Spleen (tissue), 11 donors: ENCODE results near the gene FNDC5. TPM values are rescaled to one million over a fixed set of nuclear protein-coding genes. Genes with fewer than 3 reads are reported as not detected.

Source experiments
- DNase-seq: peaks from one replicate; pipeline ENCODE4 v3.0.0-alpha.2; 2020
- H3K27ac ChIP-seq, 8 donors: fragments of 200-600 bp; sonication (generic) in 7 of 8; 1 replicate in 4 of 8; 2 replicates in 4 of 8; pipeline versions ENCODE4 v1.5.0 to v1.8.0; 2016 to 2021; ENCODE audit warnings: inconsistent platforms in 4 of 8, mild to moderate bottlenecking in 4 of 8, moderate library complexity in 1 of 8
- H3K27me3 ChIP-seq, 7 donors: fragments of 200-600 bp; sonication (generic) in 6 of 7; replicated peaks in 1 of 7; 1 replicate in 4 of 7; 2 replicates in 3 of 7; pipeline versions ENCODE4 v1.5.0 to v1.8.0; 2016 to 2021; ENCODE audit warnings: inconsistent platforms in 3 of 7, mild to moderate bottlenecking in 1 of 7
- H3K36me3 ChIP-seq, 6 donors: fragments of 200-600 bp; sonication (generic) in 5 of 6; 1 replicate in 4 of 6; 2 replicates in 2 of 6; pipeline versions ENCODE4 v1.5.0 to v1.8.0; 2016 to 2021; ENCODE audit warnings: inconsistent platforms in 2 of 6
- H3K4me1 ChIP-seq, 6 donors: fragments of 200-600 bp; sonication (generic) in 5 of 6; 1 replicate in 3 of 6; 2 replicates in 3 of 6; pipeline versions ENCODE4 v1.5.0 to v1.8.0; 2016 to 2021; ENCODE audit warnings: inconsistent platforms in 3 of 6
- H3K4me3 ChIP-seq, 8 donors: fragments of 200-600 bp; sonication (generic) in 7 of 8; 1 replicate in 4 of 8; 2 replicates in 4 of 8; pipeline versions ENCODE4 v1.5.0 to v1.8.0; 2016 to 2021; ENCODE audit warnings: inconsistent platforms in 4 of 8, mild to moderate bottlenecking in 4 of 8, moderate library complexity in 2 of 8
- H3K9me3 ChIP-seq, 8 donors: fragments of 200-600 bp; sonication (generic) in 7 of 8; 1 replicate in 4 of 8; 2 replicates in 4 of 8; pipeline versions ENCODE4 v1.5.0 to v1.8.0; 2016 to 2021; ENCODE audit warnings: inconsistent platforms in 4 of 8
- CTCF ChIP-seq, 11 experiments: fragments of 200-600 bp in 7 of 11; fragments of 450-650 bp in 4 of 11; sonication (generic) in 4 of 11; IDR thresholded peaks in 8 of 11; conservative IDR thresholded peaks in 3 of 11; 1 replicate in 7 of 11; 2 replicates in 4 of 11; pipeline versions ENCODE4 v1.4.0 to v1.8.0; 2016 to 2021; ENCODE audit warnings: antibody characterized with exemption in 11 of 11, inconsistent platforms in 4 of 11, mild to moderate bottlenecking in 1 of 11
- POLR2A ChIP-seq, 3 donors: fragments of 450-650 bp; IDR thresholded peaks; one replicate each; pipeline ENCODE4 v1.5.1; 2017; ENCODE audit warnings: antibody characterized with exemption in 3 of 3, mild to moderate bottlenecking in 1 of 3
- POLR2AphosphoS5 ChIP-seq, 3 donors: sonication (generic); formaldehyde crosslinking; IDR thresholded peaks; one replicate each; pipeline ENCODE4 v1.5.1; 2017; ENCODE audit warnings: antibody characterized with exemption in 3 of 3
- WGBS, 5 donors: extraction: QIAGEN DNeasy Blood & Tissue Kit in 3 of 5; methylation state at CpG; one replicate each; pipeline versions ENCODE4 v1.1.5 to v1.1.7; 2013 to 2018; 5-methylcytosine and 5-hydroxymethylcytosine counted together
- intact Hi-C: fragments of 100-400 bp; cut with DNase I; formaldehyde crosslinking; loops from one replicate; pipeline ENCODE4 v1.15.0; 2023; ENCODE audit warnings: low total_unique reads
- polyA plus RNA-seq, 3 donors: library from polyadenylated mRNA; stranded (reverse); fragments of 200-250 nt; gene quantifications; one replicate each; pipeline ENCODE4 v1.2.1, GENCODE V29; 2013
- total RNA-seq, 7 donors: library from RNA; depleted of rRNA in 3 of 7; stranded (reverse); fragments of >200 nt in 3 of 7; fragmentation: NEBNext Ultra II Directional in 4 of 7; extraction: Animal tissue kit (Norgen Biotek cat#: 25700) in 4 of 7; gene quantifications; one replicate each; pipeline versions ENCODE4 v1.1.0 to v1.2.1, GENCODE V29; 2016 to 2021
- donor health status: healthy with polysubstance abuse.
- donor health status: DM: no; HTN: no; CAD: no; lungs with moderate emphysema.
- donor health status: DM: no; HTN: no; CAD: no.
- donor health status: Bipolar disorder and iron deficiency.
- donor health status: healthy.
- donor health status: DM: no; HTN: no; CAD: no.
- donor health status: DM: yes; HTN: yes; CAD: no.

Gene FNDC5
- total and polyA plus RNA-seq, 10 donors = 0.30 TPM; not detected in 8

- 55 to 59% (median 56%) methylated on average over 11 of the region's 11 CpGs for WGBS, 5 donors
- H3K27ac ChIP-seq = peak overlapping the region; percentile 85 to 98 (median 96)
- peaks cover 30 to 86% (median 63%) of the 10 kb centered on the region in 6 donors for H3K4me1 ChIP-seq
- no peaks in the 10 kb centered on the region for H3K9me3 ChIP-seq
- no peak for DNase-seq
- H3K4me3 ChIP-seq = peak overlapping the region in 7 of 8 donors; percentile 74 to 100 (median 97)
- no peaks in the 10 kb centered on the region for H3K27me3 ChIP-seq
- intact Hi-C loops = no loop called here
- peaks cover 0 to 4% (median 0%) of the 10 kb centered on the region in 6 donors for H3K36me3 ChIP-seq
- TF ChIP-seq POLR2AphosphoS5 (IDR thresholded peaks at IDR 0.05) (peak in 1 of 3 donors; percentile 72), POLR2A (IDR thresholded peaks at IDR 0.05) (no peak), CTCF (IDR thresholded peaks at IDR 0.05 in 8 of 11, conservative IDR thresholded peaks at IDR 0.05 in 3 of 11) (no peak)
Measured at GRCh38 chr1:32818804-32819541, 51.7 kb downstream of the FNDC5 start.

GRCh38 chr1:32817815-32818786, 52.6 kb downstream of the FNDC5 start:
- H3K27me3 ChIP-seq = no peaks in the 10 kb centered on the region
- H3K4me1 ChIP-seq = peaks cover 31 to 89% (median 67%) of the 10 kb centered on the region in 6 donors
- DNase-seq = no peak
- 1 to 3% (median 2%) methylated on average over 33 to 51 of the region's 51 CpGs for WGBS, 5 donors
- TF ChIP-seq POLR2A (IDR thresholded peaks at IDR 0.05) (no peak), POLR2AphosphoS5 (IDR thresholded peaks at IDR 0.05) (peak in 2 of 3 donors; percentile 10 to 59), CTCF (IDR thresholded peaks at IDR 0.05 in 8 of 11, conservative IDR thresholded peaks at IDR 0.05 in 3 of 11) (peak in 1 of 11 experiments; percentile 22)
- no peaks in the 10 kb centered on the region for H3K9me3 ChIP-seq
- H3K36me3 ChIP-seq = peaks cover 0 to 4% (median 0%) of the 10 kb centered on the region in 6 donors
- intact Hi-C loops = no loop called here
- peak overlapping the region; percentile 74 to 100 (median 98) for H3K4me3 ChIP-seq
- H3K27ac ChIP-seq = peak overlapping the region; percentile 85 to 98 (median 96)

- H3K27me3 ChIP-seq = no peaks in the 10 kb centered on the region
- WGBS, 5 donors = 0 to 1% (median 1%) methylated on average over 40 to 55 of the region's 55 CpGs
- intact Hi-C loops = no loop called here
- TF ChIP-seq CTCF (IDR thresholded peaks at IDR 0.05 in 8 of 11, conservative IDR thresholded peaks at IDR 0.05 in 3 of 11) = peak in 10 of 11 experiments; percentile 7 to 69 (median 36)
- peak in 2 of 3 donors; percentile 24 to 89 for TF ChIP-seq POLR2A (IDR thresholded peaks at IDR 0.05)
- peak; percentile 94 to 98 (median 95) for TF ChIP-seq POLR2AphosphoS5 (IDR thresholded peaks at IDR 0.05)
- peak within 1 kb of the TSS; percentile 74 to 100 (median 98) for H3K4me3 ChIP-seq
- peak within 1 kb of the TSS; percentile 85 to 98 (median 96) for H3K27ac ChIP-seq
- H3K36me3 ChIP-seq = peaks cover 0 to 7% (median 0%) of the 10 kb centered on the region in 6 donors
- no peaks in the 10 kb centered on the region for H3K9me3 ChIP-seq
- DNase-seq = peak; percentile 100
- peaks cover 29 to 89% (median 65%) of the 10 kb centered on the region in 6 donors for H3K4me1 ChIP-seq
Measured at GRCh38 chr1:32817159-32817814, 53.4 kb downstream of the FNDC5 start, which contains the start of the genes S100PBP and YARS1. Gene S100PBP, plus strand, starts transcription at chr1:32817653. Its CDS starts 8,447 bp downstream, at chr1:32826100. Gene YARS1, minus strand, starts transcription at chr1:32817358. Its CDS starts 114 bp downstream, at chr1:32817244.
